MM.1S (cell line): ENCODE measurements around the gene COPZ2.
"Not testable (repeated sequence)": the region's sequence is repeated elsewhere in the genome, so short reads cannot be mapped to it uniquely, and the experiment has no call there.

Source experiments
- CTCF ChIP-seq: fragments of 300-600 bp; sonication (generic); IDR thresholded peaks from 2 replicates; pipeline ENCODE4 v1.5.1; 2016; ENCODE audit warnings: antibody characterized with exemption, low read length, mixed read lengths
- EZH2 ChIP-seq: fragments of 300-600 bp; sonication (generic); optimal IDR thresholded peaks from 2 replicates; pipeline ENCODE3; 2017; ENCODE audit warnings: low read depth, mild to moderate bottlenecking, antibody characterized with exemption, low read length, mixed read lengths
- EZH2phosphoT487 ChIP-seq: fragments of 300-600 bp; sonication (generic); IDR thresholded peaks from 2 replicates; pipeline ENCODE4 v1.6.1; 2018; ENCODE audit warnings: antibody characterized with exemption, low read length

DNA sequence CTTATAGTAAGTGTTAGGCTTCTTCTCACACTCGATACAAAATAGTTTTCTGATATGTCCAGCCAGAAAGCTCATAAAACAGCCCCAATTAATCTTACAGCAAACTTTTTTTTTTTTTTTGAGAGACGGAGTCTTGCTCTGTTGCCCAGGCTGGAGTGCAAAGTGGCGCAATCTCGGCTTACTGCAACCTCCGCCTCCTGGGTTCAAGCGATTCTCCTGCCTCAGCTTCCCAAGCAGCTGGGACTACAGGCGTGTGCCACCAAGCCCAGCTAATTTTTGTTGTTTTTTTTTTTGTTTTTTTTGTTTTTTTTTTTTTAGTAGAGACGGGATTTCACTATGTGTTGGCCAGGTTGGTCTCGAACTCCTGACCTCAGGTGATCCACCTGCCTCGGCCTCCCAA lies 39.6 kb upstream of the COPZ2 start:
- not testable (repeated sequence) for TF ChIP-seq EZH2, CTCF, EZH2phosphoT487
